ENCODE measurements around the gene SST. TPM values are rescaled to one million over a fixed set of nuclear protein-coding genes. Genes with fewer than 3 reads are reported as not detected.

Gene SST
- total RNA-seq, 1 donor = not detected

DNA sequence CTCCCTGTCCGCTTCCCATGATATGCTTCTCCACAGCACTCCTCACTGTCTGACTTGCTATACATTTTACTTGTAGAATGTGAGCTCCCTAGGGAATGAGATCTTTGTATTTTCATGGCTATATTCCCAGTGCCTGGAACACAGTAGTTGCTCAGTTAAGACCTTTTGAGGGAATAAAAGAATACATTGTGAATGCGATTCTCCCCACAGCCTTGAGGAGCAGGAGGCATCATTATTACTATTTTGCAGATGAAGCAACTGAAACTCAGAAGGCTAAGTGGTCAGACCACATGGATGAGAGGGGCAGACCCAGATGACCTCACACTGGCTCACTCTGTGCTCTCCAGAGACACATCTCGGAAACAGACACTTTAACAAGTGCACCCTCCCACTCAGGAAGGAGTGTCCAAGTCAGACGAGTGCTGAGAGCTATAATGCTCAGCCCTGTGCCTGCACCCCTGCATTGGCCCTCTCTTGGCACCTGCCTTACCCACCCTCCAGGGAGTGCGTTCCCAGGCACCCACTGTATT is 46.8 kb downstream of the SST start:
- H3K4me3 ChIP-seq (ENCODE audit: low read depth, low read length) = no peak overlapping the region
- DNase-seq (ENCODE audit: low read depth) = no peak
- TF ChIP-seq, protein P1, sequence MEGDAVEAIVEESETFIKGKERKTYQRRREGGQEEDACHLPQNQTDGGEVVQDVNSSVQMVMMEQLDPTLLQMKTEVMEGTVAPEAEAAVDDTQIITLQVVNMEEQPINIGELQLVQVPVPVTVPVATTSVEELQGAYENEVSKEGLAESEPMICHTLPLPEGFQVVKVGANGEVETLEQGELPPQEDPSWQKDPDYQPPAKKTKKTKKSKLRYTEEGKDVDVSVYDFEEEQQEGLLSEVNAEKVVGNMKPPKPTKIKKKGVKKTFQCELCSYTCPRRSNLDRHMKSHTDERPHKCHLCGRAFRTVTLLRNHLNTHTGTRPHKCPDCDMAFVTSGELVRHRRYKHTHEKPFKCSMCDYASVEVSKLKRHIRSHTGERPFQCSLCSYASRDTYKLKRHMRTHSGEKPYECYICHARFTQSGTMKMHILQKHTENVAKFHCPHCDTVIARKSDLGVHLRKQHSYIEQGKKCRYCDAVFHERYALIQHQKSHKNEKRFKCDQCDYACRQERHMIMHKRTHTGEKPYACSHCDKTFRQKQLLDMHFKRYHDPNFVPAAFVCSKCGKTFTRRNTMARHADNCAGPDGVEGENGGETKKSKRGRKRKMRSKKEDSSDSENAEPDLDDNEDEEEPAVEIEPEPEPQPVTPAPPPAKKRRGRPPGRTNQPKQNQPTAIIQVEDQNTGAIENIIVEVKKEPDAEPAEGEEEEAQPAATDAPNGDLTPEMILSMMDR (IDR thresholded peaks at IDR 0.05; ENCODE audit: insufficient read depth, low read depth, low read length) = no peak

DNA sequence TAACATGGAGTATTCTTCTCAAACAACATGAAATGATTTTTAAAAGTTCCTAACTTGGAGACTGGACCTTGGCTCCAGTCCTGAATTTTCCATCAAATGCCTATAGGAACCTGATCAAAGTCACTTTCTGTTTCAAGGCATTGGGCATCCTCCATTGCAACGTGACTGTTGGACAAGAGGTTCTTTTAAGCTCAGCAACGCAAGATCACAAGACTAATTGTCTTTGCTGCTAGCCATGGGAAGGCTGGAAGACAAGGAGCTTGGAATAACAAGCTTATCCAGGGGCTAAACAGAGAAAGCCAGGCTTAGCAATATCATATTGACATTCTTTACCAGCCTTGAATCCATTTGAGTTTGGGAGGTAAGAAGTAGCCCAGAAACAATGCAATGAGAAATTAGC is 48.3 kb downstream of the SST start:
- TF ChIP-seq, protein P1 (IDR thresholded peaks at IDR 0.05; ENCODE audit: insufficient read depth, low read depth, low read length) = no peak

DNA sequence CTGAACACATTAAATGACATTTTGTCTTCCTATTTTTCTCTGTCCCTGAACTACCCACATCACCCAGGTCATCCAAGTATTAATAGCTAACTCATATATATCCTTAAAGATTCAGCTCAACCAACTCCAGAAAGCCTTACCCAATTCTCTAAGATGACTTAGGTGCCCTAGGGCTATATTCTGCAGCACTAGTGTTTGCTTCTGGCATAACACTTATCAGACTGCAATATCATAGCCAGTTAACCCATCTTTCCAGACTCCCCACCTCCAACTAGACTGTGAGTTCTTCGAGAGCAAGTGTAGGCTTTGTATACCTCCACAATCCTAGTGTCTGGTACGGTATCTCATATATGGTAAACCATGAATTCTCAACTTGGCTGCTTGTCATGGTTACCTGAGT is 50.7 kb downstream of the SST start:
- TF ChIP-seq, protein P1 (IDR thresholded peaks at IDR 0.05; ENCODE audit: insufficient read depth, low read depth, low read length) = no peak

More for the DNA sequence above, 48.3 kb downstream of the SST start:
- H3K4me3 ChIP-seq (ENCODE audit: low read depth, low read length) = no peak overlapping the region
- no peak for DNase-seq (ENCODE audit: low read depth)

More for the DNA sequence above, 50.7 kb downstream of the SST start:
- no peak overlapping the region for H3K4me3 ChIP-seq (ENCODE audit: low read depth, low read length)
- no peak for DNase-seq (ENCODE audit: low read depth)

Other genes with a start within 250 kb of the SST start
- gene RTP2, start 32.2 kb upstream of the SST start, total RNA-seq = not detected in 2 replicates
- gene BCL6, start 75.1 kb upstream of the SST start, total RNA-seq = 17.4 and 26.8 TPM in 2 replicates

All from fibroblast of villous mesenchyme (primary cell).